NOMO-1 treated with DMSO at 0.1 percent for 48 hours (cell line): Measurements from ENCODE around the gene C11orf21.

Source experiments
- DNase-seq: peaks from one replicate; lab custom pipeline; 2025; ENCODE audit not compliant: unreplicated experiment; lab: John Stamatoyannopoulos, UW

Gene C11orf21

DNA sequence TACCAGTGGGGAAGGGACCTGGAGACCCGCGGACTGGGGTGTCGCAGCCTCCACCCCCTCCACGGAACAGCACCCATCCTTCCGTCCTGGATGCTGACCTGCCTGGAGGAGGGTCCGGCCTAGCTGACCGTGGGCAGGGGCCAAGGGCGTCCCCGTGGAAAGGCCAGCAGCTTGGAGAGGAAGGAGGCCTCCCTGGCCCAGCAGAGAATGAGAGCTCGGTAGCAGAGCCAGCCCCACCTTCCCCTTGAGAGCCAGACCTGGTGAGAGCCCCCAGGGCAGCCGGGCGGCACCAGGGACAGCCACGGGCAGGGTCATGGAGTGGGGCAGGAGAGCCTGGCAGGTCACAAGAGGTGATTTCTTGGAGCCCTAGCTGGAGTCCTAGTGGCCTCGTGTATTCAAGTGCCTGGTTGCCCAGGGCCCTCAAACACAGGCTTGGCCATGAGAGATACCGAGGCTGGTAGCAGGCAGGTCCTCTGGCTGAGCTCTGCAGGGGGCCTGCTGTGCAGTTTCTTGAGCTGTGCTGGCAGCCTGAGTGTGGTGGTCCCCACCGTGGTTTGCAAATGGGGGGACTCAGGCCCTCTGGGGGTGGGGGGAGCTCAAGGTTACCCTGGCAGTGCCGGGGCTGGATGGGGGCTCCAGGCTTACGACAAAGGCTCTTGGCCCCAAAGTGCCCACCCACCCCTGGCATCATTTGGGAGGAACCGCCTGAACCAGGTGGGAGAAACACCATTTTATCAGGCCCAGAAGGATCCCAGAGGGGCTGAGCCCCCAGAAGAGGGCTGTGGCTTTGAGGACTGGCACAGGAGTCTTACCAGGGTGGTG, 7.7 kb upstream of the C11orf21 start:
- no peak for DNase-seq

GRCh38 chr11:2308713-2309112, 7.0 kb upstream of the C11orf21 start:
- no peak for DNase-seq

DNA sequence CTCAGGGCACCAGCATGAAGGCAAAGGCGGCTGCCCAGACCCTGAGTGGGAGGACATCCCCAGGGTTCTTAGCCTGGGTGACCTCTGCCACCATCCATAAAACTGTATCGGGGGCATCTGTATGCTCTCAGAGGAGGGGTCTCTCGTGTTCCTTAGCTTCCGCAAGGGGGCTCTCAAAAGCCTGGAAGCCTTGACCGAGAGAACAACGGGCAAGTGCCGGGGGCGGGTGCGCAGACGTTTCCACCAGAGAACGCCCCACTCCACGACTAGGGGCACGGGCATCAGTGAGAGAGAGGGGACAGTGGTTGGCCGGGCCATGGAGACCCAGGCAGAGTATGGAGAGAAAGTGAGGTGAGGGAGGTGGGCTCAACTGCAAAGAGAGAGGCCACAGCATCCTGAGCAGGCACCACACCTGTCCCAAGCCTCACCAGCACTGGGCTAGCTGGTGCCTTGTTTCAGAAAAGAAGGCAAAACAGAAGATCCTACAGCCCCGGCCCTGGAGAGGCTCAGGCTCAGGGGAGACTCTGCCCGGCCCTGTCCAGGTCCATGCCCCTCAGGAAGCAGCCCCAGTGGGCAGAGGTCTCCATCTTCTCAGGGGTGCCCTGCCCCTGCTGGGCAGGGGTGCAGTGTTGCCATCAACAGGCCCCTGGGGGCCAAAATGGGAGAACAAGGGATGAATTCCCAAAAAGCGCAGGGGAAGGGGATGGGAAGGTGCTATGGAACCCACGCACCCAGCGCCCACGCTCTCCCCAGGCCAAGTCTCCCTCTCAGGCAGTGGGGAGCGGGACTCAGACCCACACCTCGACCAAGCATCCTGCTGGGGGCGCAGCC, 6.0 kb upstream of the C11orf21 start:
- no peak for DNase-seq

DNA sequence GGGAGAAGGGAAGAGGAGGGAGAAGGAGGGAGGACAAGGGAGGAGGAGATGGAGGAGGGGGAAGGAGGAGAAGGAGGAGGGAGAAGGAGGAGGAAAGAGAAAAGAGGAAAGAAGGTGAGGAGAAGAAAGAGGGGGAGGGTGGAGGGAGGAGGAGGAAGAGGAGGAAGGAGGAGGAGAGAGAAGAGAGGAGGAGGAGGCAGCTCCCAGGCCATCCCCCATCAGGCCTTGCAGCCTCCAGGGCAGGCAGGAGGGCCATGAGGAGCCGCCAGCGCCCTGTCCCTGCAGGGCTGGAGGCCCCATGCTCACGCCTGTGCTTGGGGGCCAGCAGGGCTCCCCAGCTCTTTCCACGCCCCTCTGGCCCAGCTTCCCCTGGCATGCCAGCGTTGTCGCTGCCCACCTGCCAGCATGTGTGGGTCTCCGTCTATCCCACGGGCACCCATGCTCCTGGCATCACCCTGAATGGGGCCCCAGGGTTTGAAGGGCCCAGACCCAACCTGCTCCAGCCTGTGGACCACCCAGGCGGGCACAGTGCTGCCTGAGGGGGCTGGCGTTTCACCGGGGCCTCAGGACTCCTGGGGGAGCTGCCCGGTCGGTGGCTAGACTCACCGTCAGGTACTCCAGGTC, 5.3 kb upstream of the C11orf21 start:
- no peak for DNase-seq

GRCh38 chr11:2306452-2306823, 4.7 kb upstream of the C11orf21 start:
- no peak for DNase-seq

- peak; percentile 21 for DNase-seq
These were observed 4.2 kb upstream of the C11orf21 start for GRCh38 chr11:2305788-2306451.

GRCh38 chr11:2305140-2305778, 3.5 kb upstream of the C11orf21 start:
- DNase-seq: peak; percentile 67

DNA sequence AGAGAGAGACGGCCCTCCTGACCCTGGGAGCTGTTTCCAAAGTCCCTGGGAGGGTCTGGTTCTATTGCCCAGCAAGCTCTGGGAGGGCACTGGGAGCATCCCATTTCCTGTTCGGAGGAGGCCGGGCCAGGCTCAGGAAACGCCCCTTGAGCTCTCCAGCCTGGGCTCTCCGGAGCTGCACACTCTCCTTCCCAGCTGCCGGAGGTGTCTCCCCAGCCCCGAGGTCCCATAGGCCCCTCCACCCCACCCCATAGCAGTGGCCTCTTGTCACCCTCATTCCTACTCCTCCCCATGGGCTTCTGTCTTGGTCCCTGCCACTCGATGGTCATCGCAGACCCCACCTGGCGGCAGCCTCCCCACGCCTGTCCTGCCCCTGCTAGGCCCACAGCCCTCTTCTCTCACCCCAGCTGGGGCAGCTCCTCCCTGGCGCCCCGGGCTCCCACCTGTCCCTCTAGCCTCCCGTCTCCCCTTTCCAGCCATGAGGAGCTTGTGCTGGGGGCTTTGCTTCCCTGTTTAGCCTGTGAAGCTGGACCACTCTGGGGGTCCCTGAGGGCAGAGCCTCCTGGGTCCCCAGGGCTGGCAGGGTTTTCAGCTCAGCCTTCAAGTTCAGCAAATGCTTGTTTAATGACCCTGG, 2.9 kb upstream of the C11orf21 start:
- no peak for DNase-seq

GRCh38 chr11:2303627-2304505, 2.1 kb upstream of the C11orf21 start:
- no peak for DNase-seq

- no peak for DNase-seq
These were observed 1.3 kb upstream of the C11orf21 start for GRCh38 chr11:2302896-2303626.

DNA sequence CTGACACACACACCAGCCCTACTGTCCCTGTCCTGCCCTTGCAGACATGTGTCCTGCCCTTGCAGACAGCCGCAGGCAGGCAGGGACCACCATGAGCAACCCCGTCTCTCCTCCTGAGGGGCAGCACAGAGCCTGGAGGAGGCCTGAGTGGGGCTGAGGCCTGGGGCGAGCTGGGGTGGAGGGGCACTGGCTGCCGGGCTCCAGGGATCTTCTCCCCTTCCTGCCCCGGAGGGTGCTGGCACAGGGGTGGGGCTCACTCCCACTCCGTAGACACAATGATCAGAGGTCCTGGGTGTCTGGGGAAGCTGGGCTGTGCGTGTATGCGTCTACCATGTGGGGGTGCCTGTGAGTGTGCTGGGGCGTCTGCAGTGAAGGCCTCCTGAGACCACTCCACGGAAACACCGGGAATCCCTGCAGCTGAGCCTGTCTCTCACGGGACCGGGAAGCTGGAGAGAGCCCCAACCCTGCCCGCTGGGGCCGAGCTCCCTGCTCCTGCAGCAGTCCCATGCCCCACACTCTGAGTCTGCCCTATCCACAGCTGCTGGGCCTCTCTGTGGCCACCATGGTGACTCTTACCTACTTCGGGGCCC, 683 bp upstream of the C11orf21 start:
- peak; percentile 52 for DNase-seq

- peak; percentile 14 for DNase-seq
These were observed 635 bp downstream of the C11orf21 start for GRCh38 chr11:2300936-2301630.

GRCh38 chr11:2300290-2300935, 1.3 kb downstream of the C11orf21 start:
- peak; percentile 20 for DNase-seq

DNA sequence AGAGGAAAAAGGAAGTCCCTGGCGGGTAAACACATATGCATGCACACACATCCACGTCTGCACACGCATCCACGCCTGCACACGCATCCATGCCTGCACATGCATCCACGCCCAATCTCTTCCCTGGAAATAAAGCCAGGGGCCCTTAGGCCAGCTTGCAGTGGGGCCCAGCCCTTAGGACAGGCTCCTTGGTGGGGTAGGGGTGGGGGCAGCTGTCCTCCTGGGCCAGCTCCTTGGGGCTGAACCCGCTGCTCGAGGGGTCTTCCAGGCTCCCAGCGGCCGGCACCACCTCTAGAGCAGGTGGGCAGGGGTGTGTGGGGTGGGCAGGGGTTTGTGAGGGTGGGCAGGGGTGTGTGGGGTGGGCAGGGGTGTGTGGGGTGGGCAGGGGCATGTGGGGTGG, 1.9 kb downstream of the C11orf21 start:
- DNase-seq: no peak

DNA sequence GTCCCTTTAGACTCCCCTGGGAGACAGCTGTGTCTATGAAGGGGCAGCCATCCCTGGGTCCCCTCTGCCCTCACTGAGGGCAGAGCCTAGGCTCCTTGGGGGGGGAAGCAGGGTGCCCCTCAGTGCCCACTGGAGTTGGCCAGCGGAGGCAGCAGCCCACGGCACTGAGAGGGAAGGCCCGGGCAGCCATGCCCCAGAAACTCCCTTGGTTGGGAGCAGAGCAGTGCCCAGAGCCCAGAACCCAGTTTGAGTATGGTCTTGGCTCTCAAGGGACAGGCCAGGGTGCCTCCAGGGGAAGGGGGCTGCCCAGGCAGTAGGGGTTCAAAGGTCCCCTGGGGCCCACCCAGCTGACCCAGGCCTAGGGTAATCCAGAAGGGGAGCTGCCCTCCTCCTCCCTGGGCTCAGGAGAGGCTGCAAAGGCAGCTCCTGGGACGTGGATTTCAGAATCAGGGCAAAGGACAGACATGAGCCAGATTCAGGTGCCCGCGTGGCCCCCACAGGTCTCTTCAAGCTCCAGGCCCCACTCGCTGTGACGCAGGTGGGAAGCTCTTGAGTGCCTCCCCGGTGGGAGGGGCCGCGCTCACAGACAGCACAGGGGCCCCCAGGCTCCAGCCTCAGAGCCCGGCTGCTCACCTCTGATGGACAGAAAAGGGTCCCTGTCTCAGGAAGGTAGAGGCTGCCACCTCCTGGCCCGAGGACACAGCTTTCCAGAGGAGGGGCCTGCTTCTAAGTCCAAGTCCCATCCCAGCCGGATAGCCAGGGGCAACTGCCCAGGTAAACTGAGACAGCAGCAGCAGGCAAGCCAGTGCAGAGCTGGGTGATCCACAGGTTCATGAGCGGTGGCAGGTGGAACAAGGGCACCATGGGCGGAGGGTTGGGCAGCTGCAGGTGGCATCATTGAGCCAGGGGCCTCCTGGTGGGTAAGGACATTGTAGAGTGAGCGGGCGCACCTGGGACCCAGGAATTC, 2.6 kb downstream of the C11orf21 start:
- DNase-seq: no peak
